HG02981 (cell line): ENCODE data around the gene SPATA16.
"Not testable (repeated sequence)": the region's sequence is repeated elsewhere in the genome, so short reads cannot be mapped to it uniquely, and the experiment has no call there.

Source experiments
- ATAC-seq: cut with Tn5 transposase; IDR thresholded peaks from one replicate; pipeline ENCODE4 v1.9.1; 2021; ENCODE audit warnings: mild to moderate bottlenecking, moderate library complexity; ENCODE audit not compliant: unreplicated experiment

The SPATA16 gene, protein sequence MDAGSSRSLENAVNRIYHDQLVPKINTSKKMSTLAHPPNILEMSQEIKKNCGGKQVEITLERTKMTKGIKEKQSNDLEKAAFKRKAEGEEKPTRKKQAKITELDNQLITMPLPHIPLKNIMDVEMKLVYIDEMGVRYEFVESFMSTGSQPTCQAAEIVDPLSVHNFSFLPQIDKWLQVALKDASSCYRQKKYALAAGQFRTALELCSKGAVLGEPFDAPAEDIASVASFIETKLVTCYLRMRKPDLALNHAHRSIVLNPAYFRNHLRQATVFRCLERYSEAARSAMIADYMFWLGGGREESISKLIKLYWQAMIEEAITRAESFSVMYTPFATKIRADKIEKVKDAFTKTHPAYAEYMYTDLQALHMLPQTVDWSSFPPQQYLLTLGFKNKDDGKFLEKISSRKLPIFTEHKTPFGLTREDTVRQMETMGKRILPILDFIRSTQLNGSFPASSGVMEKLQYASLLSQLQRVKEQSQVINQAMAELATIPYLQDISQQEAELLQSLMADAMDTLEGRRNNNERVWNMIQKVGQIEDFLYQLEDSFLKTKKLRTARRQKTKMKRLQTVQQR

DNA sequence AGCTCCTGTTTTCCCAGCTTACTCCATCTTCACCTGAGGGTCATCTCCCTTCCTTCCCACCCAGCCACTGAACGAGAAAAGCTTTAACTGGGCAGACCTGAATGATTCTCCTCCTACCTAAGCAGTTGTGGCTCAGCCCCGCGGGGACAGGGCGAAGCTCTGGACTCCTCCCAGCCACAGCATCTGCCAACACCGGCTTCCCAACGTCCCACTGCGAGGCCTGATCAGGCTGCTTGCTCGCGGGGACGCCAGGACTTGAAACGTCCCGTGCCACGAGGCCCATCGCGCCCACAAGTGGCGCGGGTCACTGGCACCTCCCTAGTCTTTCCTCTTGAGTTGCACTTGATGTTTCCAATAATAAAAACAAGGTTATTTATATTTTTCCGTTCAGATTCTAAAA, at the start of gene SPATA16:
SPATA16 (minus strand) TSS at position 250 of the 400 bp plus-strand sequence. CDS start 23,504 bp downstream, outside the sequence.
- ATAC-seq, result no peak

DNA sequence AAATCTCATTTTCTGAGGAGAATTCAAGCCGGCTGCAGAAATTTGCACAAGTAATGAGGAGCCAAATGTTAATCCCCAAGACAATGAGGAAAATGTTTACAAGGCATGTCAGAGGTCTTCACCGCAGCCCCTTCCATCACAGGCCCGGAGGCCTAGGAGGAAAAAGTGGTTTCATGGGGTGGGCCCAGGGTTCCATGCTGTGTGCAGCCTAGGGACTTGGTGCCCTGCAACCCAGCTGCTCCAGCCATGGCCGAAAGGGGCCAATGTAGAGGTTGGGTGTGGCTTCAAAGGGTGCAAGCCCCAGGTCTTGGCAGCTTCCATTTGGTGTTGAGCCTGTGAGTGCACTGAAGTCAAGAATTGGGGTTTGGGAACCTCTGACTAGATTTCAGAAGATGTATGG, 42.0 kb upstream of the SPATA16 start:
- not testable (repeated sequence) for ATAC-seq

DNA sequence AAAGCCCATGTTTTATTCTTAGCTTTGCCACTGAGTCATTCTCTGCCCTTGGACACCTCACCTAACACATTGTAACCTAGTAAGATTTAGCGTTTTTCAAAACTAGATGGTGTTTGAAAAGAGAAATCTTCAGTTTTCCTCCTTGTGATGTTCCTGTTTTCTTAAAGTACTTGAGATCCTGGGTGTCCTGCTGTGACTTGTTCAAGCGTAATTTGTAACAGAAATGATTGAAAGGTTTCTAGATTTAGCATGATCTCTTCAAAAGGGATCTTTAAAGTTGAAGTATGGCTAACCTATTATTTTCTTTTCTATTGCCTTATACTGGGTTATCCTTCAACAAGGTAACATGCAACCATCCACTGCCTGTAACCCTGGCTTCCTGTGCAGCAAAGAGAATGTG, 32.6 kb upstream of the SPATA16 start:
- ATAC-seq, result no peak

DNA sequence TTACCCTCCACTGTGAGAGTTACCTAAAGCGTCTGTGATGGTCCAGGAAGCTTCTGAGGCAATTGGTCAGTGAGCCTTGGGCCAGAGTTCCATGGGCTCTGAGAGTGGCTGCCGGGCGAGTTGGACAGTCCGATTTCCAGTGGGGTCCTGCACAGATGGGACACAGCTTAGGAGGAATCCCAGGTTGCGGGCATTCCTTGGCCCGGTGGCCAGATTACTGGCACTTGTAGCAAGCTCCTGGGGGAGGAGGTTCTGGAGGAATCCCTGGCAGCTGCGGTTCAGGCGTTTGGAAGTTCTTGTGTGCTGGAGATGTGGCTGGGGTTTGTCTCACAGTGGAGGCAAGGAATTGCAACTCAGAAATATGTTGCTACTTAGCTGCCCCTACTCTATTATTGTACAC, 18.1 kb upstream of the SPATA16 start:
- not testable (repeated sequence) for ATAC-seq

DNA sequence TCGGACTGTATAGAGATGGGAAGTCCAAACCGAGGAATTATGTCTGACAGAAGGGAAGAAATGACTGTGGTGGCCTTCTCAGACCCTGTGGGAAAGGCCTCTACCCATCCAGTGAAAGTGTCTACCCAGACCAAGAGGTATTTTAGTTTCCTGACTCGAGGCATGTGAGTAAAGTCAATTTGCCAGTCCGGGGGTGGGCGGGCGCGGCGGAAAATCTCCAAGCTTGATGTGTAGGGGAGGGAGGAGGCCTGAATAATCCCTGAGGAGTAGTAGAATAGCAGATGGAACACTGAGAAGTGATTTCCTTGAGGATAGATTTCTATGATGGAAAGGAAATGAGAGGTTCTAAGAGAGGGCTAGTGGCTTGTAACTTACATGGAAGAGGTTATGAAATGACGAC, 15.5 kb upstream of the SPATA16 start:
- not testable (repeated sequence) for ATAC-seq

DNA sequence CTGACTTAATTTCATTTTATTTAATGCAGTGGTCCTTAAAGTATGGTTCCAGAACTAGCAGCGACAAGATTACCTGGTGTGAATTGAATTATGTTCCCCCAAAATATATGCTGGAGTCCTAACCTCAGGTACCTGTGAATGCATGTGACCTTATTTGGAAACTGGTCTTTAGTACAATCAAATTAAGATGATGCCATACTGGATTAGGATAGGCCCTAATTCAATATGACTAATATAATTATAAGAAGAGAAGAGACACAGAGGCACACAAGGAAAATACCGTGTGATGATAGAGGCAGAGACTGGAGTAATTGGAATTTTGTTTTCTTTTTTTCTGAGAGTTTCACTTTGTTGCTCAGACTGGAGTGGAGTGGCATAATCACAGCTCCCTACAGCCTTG, 12.6 kb upstream of the SPATA16 start:
- ATAC-seq, result no peak

DNA sequence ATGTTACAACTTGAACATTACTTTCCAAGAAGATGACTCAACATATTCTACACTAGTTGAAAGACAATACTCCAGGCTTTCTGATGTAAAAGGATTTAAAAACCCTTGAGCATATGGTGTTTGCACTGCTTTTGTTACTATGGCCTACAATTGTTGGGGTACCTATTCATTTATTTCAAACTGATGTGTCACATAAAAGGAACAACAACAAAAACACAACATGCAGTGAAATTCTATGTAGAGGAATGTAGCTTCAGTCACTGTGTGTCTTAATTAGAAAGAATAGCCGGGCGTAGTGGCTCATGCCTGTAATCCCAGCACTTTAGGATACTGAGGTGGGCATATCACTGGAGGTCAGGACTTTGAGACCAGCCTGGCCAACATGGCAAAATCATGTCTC, 1.6 kb downstream of the SPATA16 start:
- ATAC-seq, result no peak

DNA sequence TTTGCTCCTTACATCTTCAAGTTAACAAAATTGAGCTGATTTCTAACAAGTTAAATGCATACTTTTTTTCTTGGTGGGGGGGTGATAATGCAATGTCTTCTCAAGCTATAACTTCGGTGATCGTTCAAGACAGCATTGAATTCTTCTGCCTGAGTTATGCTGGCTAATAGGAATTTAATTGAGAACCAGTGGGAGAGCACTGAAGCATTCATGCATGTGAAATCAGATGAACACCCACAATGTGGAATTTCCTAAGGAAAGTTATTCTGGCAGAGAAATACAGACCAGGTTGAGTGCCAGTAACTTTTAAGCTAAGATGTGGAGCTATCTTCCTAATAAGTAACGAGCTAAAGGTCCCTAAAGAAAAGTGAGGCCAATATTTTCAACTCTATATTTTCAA, 3.0 kb downstream of the SPATA16 start:
- ATAC-seq, result no peak

DNA sequence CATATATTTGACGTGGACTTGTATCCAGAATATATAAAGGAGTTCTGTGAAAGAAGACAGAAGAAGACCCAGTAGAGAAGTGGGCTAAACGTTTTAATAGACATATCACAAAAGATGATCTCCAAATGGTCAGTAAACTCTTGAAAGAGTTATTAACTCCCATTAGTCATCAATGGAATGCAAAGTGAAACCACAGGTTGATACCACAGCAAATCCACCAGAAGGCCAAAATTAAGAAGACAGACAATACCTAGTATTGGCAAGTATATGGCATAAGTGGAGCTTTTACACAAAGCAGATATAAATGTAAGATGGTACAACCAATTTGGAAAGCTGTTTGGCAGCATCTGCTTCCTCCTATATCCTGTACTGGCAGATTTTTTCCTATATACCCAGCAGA, 6.0 kb downstream of the SPATA16 start:
- ATAC-seq, result no peak

DNA sequence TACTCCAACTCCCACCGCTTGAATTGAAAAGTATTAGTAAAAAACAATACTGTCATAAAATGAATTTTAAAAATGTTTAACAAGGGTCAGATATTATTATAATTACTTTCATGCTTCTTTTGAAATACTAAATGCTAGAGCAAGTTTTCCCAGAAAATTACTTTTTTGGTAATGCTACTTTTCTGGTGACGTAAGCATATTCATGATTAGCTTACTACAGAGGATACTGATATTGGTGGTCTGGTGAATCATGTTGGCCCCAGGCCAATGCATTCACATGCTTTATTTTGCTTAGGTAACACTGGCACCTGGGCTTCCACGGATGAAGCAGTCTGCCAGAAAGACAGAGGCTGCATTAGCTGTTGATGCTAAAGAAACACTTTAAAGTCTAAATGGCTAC, 12.4 kb downstream of the SPATA16 start:
- no peak for ATAC-seq

DNA sequence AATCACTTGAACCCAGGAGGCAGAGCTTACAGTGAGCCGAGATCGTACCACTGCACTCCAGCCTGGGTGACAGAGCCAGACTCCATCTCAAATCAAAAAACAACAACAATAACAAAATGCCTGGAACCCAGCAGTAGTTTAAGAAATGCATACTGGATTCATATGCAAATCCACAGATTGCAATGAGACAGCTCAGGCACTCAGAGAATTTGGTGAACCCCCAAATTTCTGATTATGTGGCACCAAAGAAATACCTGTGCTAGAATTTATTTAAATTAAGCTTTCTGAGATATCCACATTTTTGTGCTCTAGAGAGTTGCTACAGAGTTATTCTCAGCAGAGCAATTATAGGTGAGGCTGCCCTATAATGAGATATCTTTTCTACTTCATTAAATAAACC, 29.7 kb downstream of the SPATA16 start:
- ATAC-seq, result no peak

DNA sequence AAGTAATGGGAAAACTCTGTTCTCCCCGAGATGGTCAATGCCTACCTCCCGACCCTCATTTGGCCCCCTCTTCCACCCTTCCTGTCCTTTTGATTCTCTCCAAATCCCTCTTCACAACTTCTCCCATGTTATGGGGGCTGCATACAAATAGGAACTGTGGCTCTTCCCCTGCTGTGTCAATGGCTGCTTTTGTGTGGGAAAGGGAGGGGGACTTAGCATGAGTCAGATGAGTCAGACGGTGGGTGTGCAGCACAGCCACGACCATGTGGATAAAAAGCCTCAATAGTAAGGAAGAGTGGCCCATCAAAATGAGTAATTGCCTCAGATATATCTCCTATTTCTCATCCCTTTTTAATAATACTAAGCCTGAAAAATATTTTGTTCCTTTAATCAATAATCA, 31.9 kb downstream of the SPATA16 start:
- ATAC-seq, result no peak

DNA sequence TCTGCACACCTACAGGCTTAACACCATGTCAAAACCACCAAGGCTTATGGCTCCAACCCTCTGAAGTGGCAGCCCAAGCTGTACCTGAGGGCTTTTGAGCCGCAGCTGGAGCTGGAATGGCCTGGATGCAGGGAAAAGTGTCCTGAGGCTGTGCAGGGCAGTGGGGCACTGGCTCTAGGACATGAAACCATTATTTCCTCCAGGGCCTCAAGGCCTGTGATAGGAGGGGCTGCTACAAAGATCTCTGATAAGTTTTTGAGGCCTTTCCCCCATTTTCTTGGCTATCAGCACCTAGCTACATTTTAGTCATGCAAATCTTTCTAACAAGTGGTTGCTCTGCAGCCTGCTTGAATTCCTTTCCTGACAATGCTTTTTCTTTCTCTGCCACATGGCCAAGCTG, 37.6 kb downstream of the SPATA16 start:
- no peak for ATAC-seq

DNA sequence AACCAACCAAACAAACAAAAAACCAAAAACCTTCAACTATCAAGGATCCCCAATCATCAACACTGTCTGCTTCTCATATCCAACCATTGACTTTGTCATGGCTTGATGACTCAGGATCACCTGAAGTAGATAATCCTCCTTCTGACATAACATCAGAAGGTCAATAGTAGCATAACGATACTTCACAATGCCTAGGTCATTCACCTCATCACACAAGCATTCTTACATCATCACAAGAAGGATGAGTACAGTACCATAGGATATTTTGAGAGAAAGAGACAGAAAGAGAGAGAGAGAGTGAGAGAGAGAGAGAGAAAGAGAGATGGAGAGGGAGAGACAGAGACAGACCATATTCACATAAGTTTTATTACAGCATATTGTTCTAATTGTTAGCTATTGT, 42.1 kb downstream of the SPATA16 start:
- ATAC-seq, result no peak

DNA sequence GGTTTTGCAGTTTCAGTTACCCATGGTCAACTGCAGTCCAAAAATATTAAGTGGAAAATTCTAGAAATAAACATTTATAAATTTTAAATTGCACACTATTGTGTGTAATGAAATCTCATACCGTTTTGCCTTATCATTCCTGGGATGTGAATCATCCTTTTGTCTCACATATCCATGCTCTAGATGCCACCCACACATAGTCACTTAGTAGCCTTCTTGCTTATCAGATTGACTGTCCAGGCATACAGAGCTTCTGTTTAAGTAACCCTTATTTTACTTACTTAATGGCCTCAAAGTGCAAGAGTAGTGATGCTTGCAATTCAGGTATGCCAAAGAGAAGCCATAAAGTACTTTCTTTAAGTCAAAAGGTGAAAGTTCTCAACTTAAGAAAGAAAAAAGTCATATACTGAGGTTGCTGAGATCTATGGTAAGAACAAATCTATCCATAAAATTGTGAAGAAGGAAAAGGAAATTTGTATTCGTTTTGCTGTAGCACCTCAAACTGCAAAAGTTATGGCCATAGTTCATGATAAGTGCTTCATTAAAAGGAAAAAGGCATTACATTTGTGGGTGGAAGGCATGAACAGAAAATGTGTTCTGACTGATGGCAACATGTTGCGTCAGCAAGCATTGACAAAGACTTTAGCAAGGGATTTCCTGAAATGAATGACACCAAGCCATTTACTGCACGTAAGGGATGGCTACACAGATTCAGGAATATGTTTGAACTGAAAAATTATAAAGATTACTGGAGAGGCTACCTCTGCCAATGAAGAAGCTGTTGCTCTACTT, 43.8 kb downstream of the SPATA16 start:
- no peak for ATAC-seq

DNA sequence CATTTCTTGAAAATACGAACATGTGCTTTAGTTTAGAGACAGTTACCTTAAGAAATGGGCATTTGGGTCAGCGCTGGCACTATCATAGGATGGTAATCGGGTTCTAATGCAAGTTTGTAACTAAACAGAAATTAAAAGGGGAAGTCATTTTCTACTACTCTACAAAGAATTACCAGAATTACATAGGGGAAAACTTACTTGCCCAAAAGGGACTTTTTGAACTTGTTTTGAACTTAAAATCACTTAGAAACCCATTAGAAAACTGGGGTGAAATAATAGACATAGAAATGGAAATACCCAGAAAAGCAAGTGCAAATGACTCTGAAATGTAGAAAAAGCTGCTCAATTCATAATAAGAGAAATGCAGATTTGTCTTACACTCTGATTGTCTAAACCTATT, 44.9 kb downstream of the SPATA16 start:
- ATAC-seq, result no peak

DNA sequence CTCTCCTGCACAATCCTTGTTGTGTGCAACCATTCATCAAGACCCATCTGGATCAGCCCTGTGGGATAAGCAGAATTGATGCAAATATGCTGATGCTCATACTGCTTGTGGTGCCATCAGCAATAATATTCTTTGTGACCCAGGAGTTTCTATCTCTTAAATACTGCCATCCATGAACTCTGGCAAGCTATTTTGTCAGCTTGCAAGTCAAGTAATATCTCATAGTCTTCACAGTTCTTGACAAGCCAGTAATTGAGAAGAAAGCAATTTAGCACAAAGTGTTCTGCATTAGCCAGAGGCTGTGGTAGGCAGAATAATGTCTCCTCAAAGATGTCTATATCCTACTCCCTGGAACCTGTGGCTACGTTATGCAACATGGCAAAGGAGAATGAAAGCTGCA, 49.0 kb downstream of the SPATA16 start:
- no peak for ATAC-seq

DNA sequence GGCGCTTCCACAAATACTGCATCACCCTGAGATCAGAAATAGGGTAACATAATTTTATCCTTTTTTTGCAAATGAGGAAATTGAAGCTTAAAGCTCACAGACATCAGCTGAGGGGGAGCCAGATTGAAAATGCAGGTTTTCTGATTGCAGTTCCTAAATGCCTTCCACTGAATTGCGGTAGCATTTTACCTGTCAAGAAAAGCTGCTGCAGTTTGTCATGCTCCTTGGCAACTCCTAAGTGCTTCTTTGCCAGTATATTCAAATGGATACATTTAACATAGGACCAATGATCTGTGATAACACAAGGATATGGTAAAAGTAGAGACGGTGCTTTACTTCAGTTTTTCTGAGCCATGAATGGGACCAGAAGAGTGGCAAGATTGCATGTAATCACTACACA, 50.5 kb downstream of the SPATA16 start:
- ATAC-seq, result no peak

DNA sequence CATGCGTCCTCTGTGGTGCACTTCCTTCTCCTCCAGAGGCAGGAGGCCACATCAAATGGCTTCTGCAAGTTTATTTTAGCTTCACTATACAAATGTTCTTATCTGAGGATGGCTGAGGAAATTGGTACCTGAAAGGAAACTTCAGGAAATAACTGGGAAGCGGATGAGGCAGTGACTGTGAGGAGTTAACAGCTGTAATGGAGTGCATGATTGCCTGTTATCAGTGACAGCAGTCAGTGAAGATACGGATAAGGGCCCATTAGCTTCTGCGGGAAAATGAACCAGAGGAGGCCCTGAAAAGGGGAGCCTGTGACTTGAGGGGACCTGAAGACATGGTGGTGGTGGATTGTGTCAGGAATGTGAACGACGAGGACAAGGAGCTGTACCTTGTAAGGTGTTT, 51.8 kb downstream of the SPATA16 start:
- ATAC-seq, result no peak

DNA sequence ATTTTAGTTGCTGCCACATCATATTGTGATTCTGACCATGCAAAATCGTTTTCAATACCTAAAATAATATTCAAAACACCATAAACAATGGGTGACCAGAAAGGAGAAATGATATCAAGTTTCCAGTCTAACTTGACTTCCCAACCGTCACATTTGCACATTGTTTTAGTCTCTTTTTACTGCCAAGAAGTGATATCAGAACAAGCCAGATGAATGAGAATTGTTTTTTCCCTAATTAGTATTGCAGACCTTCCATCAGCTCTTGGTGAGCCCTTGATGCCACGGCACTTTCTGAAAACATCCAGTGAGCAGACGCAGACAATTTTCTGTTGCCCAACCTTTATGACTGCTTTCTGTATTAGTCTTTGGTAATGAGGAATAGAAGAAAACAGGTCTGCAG, 62.5 kb downstream of the SPATA16 start:
- ATAC-seq, result no peak

DNA sequence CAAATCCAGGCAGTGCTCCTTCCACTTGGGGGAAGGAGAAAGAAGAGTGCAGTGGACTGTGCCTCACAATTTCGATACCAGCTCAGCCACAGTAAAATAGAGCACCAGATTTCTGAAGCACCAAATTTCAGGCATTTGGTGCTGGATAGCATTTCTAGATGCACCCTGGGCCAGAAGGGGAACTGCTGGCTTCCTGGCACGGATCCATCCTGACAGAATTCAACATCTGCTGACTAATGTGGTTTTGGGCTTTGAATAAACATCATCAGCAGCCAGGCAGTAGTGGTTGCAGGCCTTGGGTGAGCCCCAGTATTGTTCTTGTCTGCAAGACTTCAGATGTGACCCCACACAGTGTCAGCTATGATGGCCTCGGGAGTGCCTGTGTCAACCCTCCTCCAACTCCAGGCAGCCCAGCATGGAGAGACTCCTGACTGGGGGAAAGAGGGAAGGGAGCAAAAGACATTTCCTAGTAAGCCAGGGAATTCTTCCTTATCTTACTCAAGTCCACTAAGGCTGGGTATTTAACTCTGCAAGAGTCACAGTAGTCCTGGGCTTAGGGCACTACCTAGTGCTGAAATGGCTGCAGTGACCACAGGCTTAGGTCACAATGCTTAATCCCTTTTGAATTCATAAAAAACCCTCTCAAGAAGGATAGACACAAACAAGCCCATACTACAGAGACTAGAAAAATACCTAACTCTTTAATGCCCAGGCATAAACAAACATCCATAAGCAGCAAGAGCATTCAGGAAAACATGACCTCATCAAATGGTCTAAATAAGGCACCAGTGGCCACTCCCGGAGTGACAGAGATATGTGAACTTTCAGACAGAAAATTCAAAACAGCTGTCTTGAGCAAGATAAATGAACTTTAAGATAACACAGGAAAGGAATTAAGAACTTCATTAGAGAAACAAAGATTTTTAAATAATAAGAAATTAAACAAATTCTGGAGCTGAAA, 74.7 kb downstream of the SPATA16 start:
- ATAC-seq, result no peak
